Activated B cell treated with CpG ODN at 0.5 μM for 24 hours (primary cell): ENCODE measurements around the gene C5orf15. TPM values are rescaled to one million over a fixed set of nuclear protein-coding genes. Genes with fewer than 3 reads are reported as not detected.

Experiments
- ATAC-seq: fragments of 200-7000 bp; cut with Tn5 transposase; one replicate; pipeline ENCODE4 v1.10.0; 2021; ENCODE audit warnings: low read depth, mild to moderate bottlenecking, moderate library complexity
- CTCF ChIA-PET: fragments of 350-600 bp; sonication (Branson Sonifier 250); formaldehyde crosslinking; loops from one replicate; lab custom pipeline; 2021; ENCODE audit warnings: antibody characterized with exemption; lab: Charles Lee
- POLR2A ChIA-PET: fragments of 350-600 bp; sonication (Branson Sonifier 250); formaldehyde crosslinking; loops from one replicate; lab custom pipeline; 2021; ENCODE audit warnings: antibody characterized with exemption; lab: Charles Lee
- DNase-seq: peaks from one replicate; pipeline ENCODE4 v3.0.0; 2022
- H3K27ac Mint-ChIP-seq: one replicate; pipeline ENCODE4 v1.8.0; 2020; ENCODE audit warnings: mixed read lengths
- H3K27me3 Mint-ChIP-seq: one replicate; pipeline ENCODE4 v1.8.0; 2021; ENCODE audit warnings: mixed read lengths
- H3K36me3 Mint-ChIP-seq: one replicate; pipeline ENCODE4 v1.8.0; 2021; ENCODE audit warnings: low read depth, mixed read lengths
- H3K4me1 Mint-ChIP-seq: one replicate; pipeline ENCODE4 v1.8.0; 2021; ENCODE audit warnings: mixed read lengths
- H3K4me3 Mint-ChIP-seq: one replicate; pipeline ENCODE4 v1.8.0; 2020; ENCODE audit warnings: mild to moderate bottlenecking, mixed read lengths
- H3K9me3 Mint-ChIP-seq: one replicate; pipeline ENCODE4 v1.8.0; 2020; ENCODE audit warnings: mixed read lengths
- CTCF ChIP-seq: fragments of 200-600 bp; IDR thresholded peaks from one replicate; pipeline ENCODE4 v1.8.0; 2022; ENCODE audit warnings: antibody characterized with exemption, mild to moderate bottlenecking
- intact Hi-C: fragments of 100-400 bp; cut with micrococcal nuclease; formaldehyde crosslinking; loops from one replicate; pipeline ENCODE4 v1.15.1; 2024
- total RNA-seq: library from RNA; stranded (reverse); gene quantifications from 2 replicates; pipeline ENCODE4 v1.2.3, GENCODE V29; 2022

The C5orf15 gene
- total RNA-seq, 1 donor from 2014 or later, result 25.7 TPM

GRCh38 chr5:133935667-133935940 lies 32.8 kb downstream of the C5orf15 start:
- intact Hi-C loops, result loop anchor here (1.0 to 10.0 kb wide), 6 partner anchors 22 to 1511 kb away; partner anchors contain the start of gene VDAC1
- Mint-ChIP-seq H3K9me3 (peaks cover 5% of the 10 kb centered on the region), H3K4me3 (peak overlapping the region; percentile 65), H3K4me1 (peaks cover 98% of the 10 kb centered on the region), H3K27ac (peak overlapping the region; percentile 95), H3K36me3 (no peaks in the 10 kb centered on the region), H3K27me3 (no peaks in the 10 kb centered on the region)
- ATAC-seq (no peak), DNase-seq (no peak)
- CTCF ChIA-PET, result interaction anchor here (0.6 kb wide), 1 partner anchor 29 kb away, joined by 4 read pairs; no protein-coding TSS in a partner anchor
- POLR2A ChIA-PET, result interaction anchor here (0.6 to 1.8 kb wide), 8 partner anchors 15 to 831 kb away, joined by 3 to 8 read pairs (median 4); no protein-coding TSS in a partner anchor
- no peak for TF ChIP-seq CTCF

- POLR2A ChIA-PET, result interaction anchor here (0.6 to 1.8 kb wide), 12 partner anchors 15 to 883 kb away, joined by 3 to 8 read pairs (median 4); partner anchors contain the start of genes HSPA4 and VDAC1
- no peaks in the 10 kb centered on the region for H3K27me3 Mint-ChIP-seq
- H3K36me3 Mint-ChIP-seq, result no peaks in the 10 kb centered on the region
- H3K4me3 Mint-ChIP-seq, result peak overlapping the region; percentile 71
- H3K9me3 Mint-ChIP-seq, result peaks cover 5% of the 10 kb centered on the region
- intact Hi-C loops, result loop anchor here (1.0 to 10.0 kb wide), 7 partner anchors 22 to 1510 kb away; partner anchors contain the start of gene VDAC1
- no peak for TF ChIP-seq CTCF
- peak overlapping the region; percentile 95 for H3K27ac Mint-ChIP-seq
- peak; percentile 44 for DNase-seq
- ATAC-seq, result peak; percentile 67
- H3K4me1 Mint-ChIP-seq, result peaks cover 98% of the 10 kb centered on the region
- CTCF ChIA-PET, result interaction anchor here (0.6 to 1.1 kb wide), 3 partner anchors 9 to 66 kb away, joined by 3 to 4 read pairs (median 3); no protein-coding TSS in a partner anchor
Observed at GRCh38 chr5:133934822-133935666, 33.4 kb downstream of the C5orf15 start.

GRCh38 chr5:133934311-133934710 lies 34.1 kb downstream of the C5orf15 start:
- peak overlapping the region; percentile 95 for H3K27ac Mint-ChIP-seq
- no peak for TF ChIP-seq CTCF
- H3K9me3 Mint-ChIP-seq, result no peaks in the 10 kb centered on the region
- intact Hi-C loops, result loop anchor here (2.0 to 10.0 kb wide), 6 partner anchors 60 to 1510 kb away; partner anchors contain the start of gene VDAC1
- DNase-seq (no peak), ATAC-seq (no peak)
- no peaks in the 10 kb centered on the region for H3K36me3 Mint-ChIP-seq
- H3K27me3 Mint-ChIP-seq, result no peaks in the 10 kb centered on the region
- POLR2A ChIA-PET, result interaction anchor here (0.9 to 1.8 kb wide), 6 partner anchors 23 to 883 kb away, joined by 3 to 8 read pairs (median 4); partner anchors contain the start of genes HSPA4 and VDAC1
- H3K4me3 Mint-ChIP-seq, result peak overlapping the region; percentile 71
- peaks cover 98% of the 10 kb centered on the region for H3K4me1 Mint-ChIP-seq
- CTCF ChIA-PET, result interaction anchor here (0.5 to 1.1 kb wide), 3 partner anchors 9 to 65 kb away, joined by 3 read pairs; no protein-coding TSS in a partner anchor

GRCh38 chr5:133933670-133934295 lies 34.6 kb downstream of the C5orf15 start:
- Mint-ChIP-seq H3K4me1 (peaks cover 98% of the 10 kb centered on the region), H3K27me3 (no peaks in the 10 kb centered on the region), H3K9me3 (no peaks in the 10 kb centered on the region), H3K4me3 (peak overlapping the region; percentile 71), H3K27ac (peak overlapping the region; percentile 95), H3K36me3 (no peaks in the 10 kb centered on the region)
- TF ChIP-seq CTCF, result no peak
- no peak for ATAC-seq
- ChIA-PET CTCF (interaction anchor here (0.5 kb wide), 1 partner anchor 10 kb away, joined by 3 read pairs; no protein-coding TSS in a partner anchor), POLR2A (interaction anchor here (0.9 to 1.8 kb wide), 5 partner anchors 24 to 882 kb away, joined by 3 to 8 read pairs (median 4); partner anchors contain the start of genes HSPA4 and VDAC1)
- no peak for DNase-seq
- intact Hi-C loops, result loop anchor here (2.0 to 10.0 kb wide), 6 partner anchors 59 to 1509 kb away; partner anchors contain the start of gene VDAC1
